Mesenchymal stem cell (in vitro differentiated cells and primary cell): ENCODE data around the gene FRMPD4. TPM values are rescaled to one million over a fixed set of nuclear protein-coding genes. Genes with fewer than 3 reads are reported as not detected.

Source experiments
- DNase-seq: peaks from one replicate; pipeline ENCODE4 v3.0.0-alpha.2; 2013
- H2AFZ ChIP-seq: one replicate; pipeline ENCODE4 v1.6.1; 2013; ENCODE audit warnings: low read depth, mild to moderate bottlenecking, control low read depth, inconsistent platforms, low read length, moderate library complexity
- H2AK5ac ChIP-seq: 2 replicates; pipeline ENCODE4 v1.6.1; 2013; ENCODE audit warnings: low read length, moderate library complexity, mild to moderate bottlenecking, inconsistent platforms; ENCODE audit not compliant: severe bottlenecking
- H2BK120ac ChIP-seq: one replicate; pipeline ENCODE4 v1.6.1; 2013; ENCODE audit warnings: low read depth, mild to moderate bottlenecking, inconsistent platforms, low read length, moderate library complexity
- H2BK12ac ChIP-seq, 2 experiments: one replicate each; pipeline ENCODE4 v1.6.1; 2013; ENCODE audit warnings: inconsistent platforms in 2 of 2, low read length in 2 of 2, mild to moderate bottlenecking in 2 of 2, moderate library complexity in 2 of 2, control low read depth in 1 of 2
- H2BK15ac ChIP-seq: one replicate; pipeline ENCODE4 v1.6.1; 2013; ENCODE audit warnings: mild to moderate bottlenecking, low read depth, inconsistent platforms; ENCODE audit not compliant: poor library complexity, severe bottlenecking
- H2BK5ac ChIP-seq: 2 replicates; pipeline ENCODE4 v1.6.1; 2013; ENCODE audit warnings: low read depth, mild to moderate bottlenecking, low read length, control low read depth, inconsistent platforms; ENCODE audit not compliant: poor library complexity, severe bottlenecking
- H3K14ac ChIP-seq, 2 experiments: one replicate each; pipeline ENCODE4 v1.6.1; 2013; ENCODE audit warnings: inconsistent platforms in 2 of 2, low read length in 2 of 2, control low read depth in 1 of 2, mild to moderate bottlenecking in 1 of 2, moderate library complexity in 1 of 2
- H3K18ac ChIP-seq, 2 experiments: one replicate each; pipeline ENCODE4 v1.6.1; 2013; ENCODE audit warnings: inconsistent platforms in 2 of 2, low read length in 2 of 2, control low read depth in 1 of 2, low read depth in 1 of 2, mild to moderate bottlenecking in 1 of 2
- H3K23ac ChIP-seq, 2 experiments: one replicate each; pipeline ENCODE4 v1.6.1; 2013; ENCODE audit warnings: inconsistent platforms in 2 of 2, low read length in 2 of 2, mild to moderate bottlenecking in 2 of 2, moderate library complexity in 2 of 2, control low read depth in 1 of 2
- H3K27ac ChIP-seq: 2 replicates; pipeline ENCODE4 v1.5.1; 2013; ENCODE audit warnings: mild to moderate bottlenecking, moderate library complexity, low read length, control low read depth, inconsistent platforms; ENCODE audit not compliant: poor library complexity, severe bottlenecking
- H3K27me3 ChIP-seq, 2 experiments: 2 replicates each; pipeline versions ENCODE4 v1.6.1 to v1.7.0; 2013; ENCODE audit warnings: low read length in 2 of 2, mild to moderate bottlenecking in 2 of 2, moderate library complexity in 2 of 2, control low read depth in 1 of 2, inconsistent platforms in 1 of 2; ENCODE audit not compliant: control insufficient read depth in 1 of 2, insufficient read depth in 1 of 2
- H3K36me3 ChIP-seq, 2 experiments: 2 replicates each; pipeline versions ENCODE4 v1.6.1 to v1.7.0; 2013; ENCODE audit warnings: low read length in 2 of 2, control low read depth in 1 of 2, inconsistent platforms in 1 of 2, low read depth in 1 of 2, mild to moderate bottlenecking in 1 of 2; ENCODE audit not compliant: insufficient read depth in 2 of 2, control insufficient read depth in 1 of 2
- H3K4ac ChIP-seq, 2 experiments: one replicate each; pipeline ENCODE4 v1.6.1; 2013; ENCODE audit warnings: inconsistent platforms in 2 of 2, low read length in 2 of 2, mild to moderate bottlenecking in 2 of 2, moderate library complexity in 2 of 2, control low read depth in 1 of 2, low read depth in 1 of 2
- H3K4me1 ChIP-seq: 2 replicates; pipeline ENCODE4 v1.6.1; 2013; ENCODE audit warnings: low read depth, low read length, control low read depth; ENCODE audit not compliant: control insufficient read depth, insufficient read depth
- H3K4me2 ChIP-seq: 2 replicates; pipeline ENCODE4 v1.6.1; 2013; ENCODE audit warnings: low read length, mild to moderate bottlenecking, inconsistent platforms; ENCODE audit not compliant: poor library complexity, severe bottlenecking
- H3K4me3 ChIP-seq, 2 experiments: 2 replicates each; pipeline versions ENCODE4 v1.5.1 to v1.7.0; 2013; ENCODE audit warnings: low read length in 2 of 2, mild to moderate bottlenecking in 2 of 2, control low read depth in 1 of 2, low read depth in 1 of 2; ENCODE audit not compliant: insufficient read depth in 1 of 2
- H3K79me1 ChIP-seq: replicated peaks from 2 replicates; pipeline ENCODE4 v1.6.1; 2013; ENCODE audit warnings: mild to moderate bottlenecking, control low read depth, low read length, inconsistent platforms; ENCODE audit not compliant: poor library complexity, severe bottlenecking
- H3K9ac ChIP-seq: 2 replicates; pipeline ENCODE4 v1.7.0; 2013; ENCODE audit warnings: mild to moderate bottlenecking, low read length, moderate library complexity
- H3K9me3 ChIP-seq: 2 replicates; pipeline ENCODE4 v1.7.0; 2013; ENCODE audit warnings: mild to moderate bottlenecking, low read length; ENCODE audit not compliant: control insufficient read depth
- H4K8ac ChIP-seq: one replicate; pipeline ENCODE4 v1.6.1; 2013; ENCODE audit warnings: inconsistent platforms, mild to moderate bottlenecking, low read length, moderate library complexity
- H4K91ac ChIP-seq: one replicate; pipeline ENCODE4 v1.6.1; 2013; ENCODE audit warnings: mild to moderate bottlenecking, low read length, inconsistent platforms
- WGBS: methylation state at CpG from one replicate; pipeline ENCODE4 v1.1.7; 2013; ENCODE audit warnings: mixed read lengths; 5-methylcytosine and 5-hydroxymethylcytosine counted together
- polyA plus RNA-seq, 2 experiments: library from polyadenylated mRNA; stranded (reverse); fragments of 200-250 nt; gene quantifications; one replicate each; pipeline ENCODE4 v1.2.3, GENCODE V29; 2013

Gene FRMPD4
- polyA plus RNA-seq (2013, experiment 1 of 2): 0.03 TPM
- polyA plus RNA-seq (2013, experiment 2 of 2): 0.04 TPM

- H3K79me1 ChIP-seq: no peaks in the 10 kb centered on the region
Observed at GRCh38 chrX:12138361-12139313, at the start of gene FRMPD4. Gene FRMPD4 (plus strand): TSS chrX:12138473. CDS start chrX:12138972, 499 bp downstream.

GRCh38 chrX:12089740-12090139, 48.5 kb upstream of the FRMPD4 start:
- no peaks in the 10 kb centered on the region for H3K9me3 ChIP-seq
- H2BK120ac ChIP-seq: no peak overlapping the region
- H2AK5ac ChIP-seq: no peak overlapping the region
- peaks cover 0 to 2% of the 10 kb centered on the region in 2 experiments for H3K27me3 ChIP-seq
- no peak overlapping the region for H3K14ac ChIP-seq
- H3K9ac ChIP-seq: no peak overlapping the region
- H2BK5ac ChIP-seq: no peak overlapping the region
- H3K4me2 ChIP-seq: no peak overlapping the region
- 60% methylated on average over 1 of the region's 1 CpG for WGBS
- H3K4ac ChIP-seq: no peak overlapping the region
- H2AFZ ChIP-seq: no peak overlapping the region
- H3K4me1 ChIP-seq: no peaks in the 10 kb centered on the region
- no peaks in the 10 kb centered on the region for H3K36me3 ChIP-seq
- H2BK15ac ChIP-seq: no peak overlapping the region
- H4K8ac ChIP-seq: no peak overlapping the region
- no peak overlapping the region for H3K23ac ChIP-seq
- H2BK12ac ChIP-seq: no peak overlapping the region
- H3K79me1 ChIP-seq: no peaks in the 10 kb centered on the region
- H3K27ac ChIP-seq: no peak overlapping the region
- no peak overlapping the region for H3K4me3 ChIP-seq
- DNase-seq: no peak
- no peak overlapping the region for H3K18ac ChIP-seq
- no peak overlapping the region for H4K91ac ChIP-seq

More at GRCh38 chrX:12138361-12139313, at the start of gene FRMPD4:
- peak within 1 kb of the TSS; percentile 51 for H3K9ac ChIP-seq
- peaks cover 10% of the 10 kb centered on the region for H3K4me1 ChIP-seq
- H2BK5ac ChIP-seq: no peak within 1 kb of the TSS
- H2BK15ac ChIP-seq: no peak within 1 kb of the TSS
- no peak within 1 kb of the TSS for H2AK5ac ChIP-seq
- H3K4me3 ChIP-seq: peak within 1 kb of the TSS; percentile 54 to 79
- H3K4me2 ChIP-seq: peak within 1 kb of the TSS; percentile 88
- H2AFZ ChIP-seq: no peak within 1 kb of the TSS
- H3K27me3 ChIP-seq: peaks cover 36 to 38% of the 10 kb centered on the region in 2 experiments
- no peaks in the 10 kb centered on the region for H3K9me3 ChIP-seq
- no peak within 1 kb of the TSS for H2BK120ac ChIP-seq
- no peak within 1 kb of the TSS for H3K14ac ChIP-seq
- no peak within 1 kb of the TSS for H3K23ac ChIP-seq
- H4K91ac ChIP-seq: no peak within 1 kb of the TSS
- no peak for DNase-seq
- H3K18ac ChIP-seq: no peak within 1 kb of the TSS
- H2BK12ac ChIP-seq: no peak within 1 kb of the TSS
- WGBS: under 1% methylated on average over 24 of the region's 80 CpGs
- no peak within 1 kb of the TSS for H3K27ac ChIP-seq
- no peaks in the 10 kb centered on the region for H3K36me3 ChIP-seq
- H4K8ac ChIP-seq: no peak within 1 kb of the TSS
- H3K4ac ChIP-seq: no peak within 1 kb of the TSS

GRCh38 chrX:12113321-12113720, 25.0 kb upstream of the FRMPD4 start:
- Histone ChIP-seq H3K14ac (no peak overlapping the region), H3K23ac (no peak overlapping the region), H2BK15ac (no peak overlapping the region), H3K4me2 (no peak overlapping the region), H3K79me1 (no peaks in the 10 kb centered on the region), H3K9ac (no peak overlapping the region), H3K27ac (no peak overlapping the region), H2BK5ac (no peak overlapping the region), H3K27me3 (no peaks in the 10 kb centered on the region), H2BK120ac (no peak overlapping the region), H2BK12ac (no peak overlapping the region), H3K9me3 (no peaks in the 10 kb centered on the region), H3K36me3 (no peaks in the 10 kb centered on the region), H3K4me1 (no peaks in the 10 kb centered on the region), H2AK5ac (no peak overlapping the region), H4K91ac (no peak overlapping the region), H3K4me3 (no peak overlapping the region), H2AFZ (no peak overlapping the region), H4K8ac (no peak overlapping the region), H3K4ac (no peak overlapping the region), H3K18ac (no peak overlapping the region)
- DNase-seq: no peak
- no CpG with 5 or more reads among the region's 2 CpGs for WGBS

GRCh38 chrX:12115377-12115776, 22.9 kb upstream of the FRMPD4 start:
- Histone ChIP-seq H3K27me3 (no peaks in the 10 kb centered on the region), H2AFZ (no peak overlapping the region), H3K9ac (no peak overlapping the region), H3K4me1 (no peaks in the 10 kb centered on the region), H2BK5ac (no peak overlapping the region), H4K91ac (no peak overlapping the region), H3K36me3 (no peaks in the 10 kb centered on the region), H2AK5ac (no peak overlapping the region), H3K14ac (no peak overlapping the region), H3K18ac (no peak overlapping the region), H2BK120ac (no peak overlapping the region), H3K4me2 (no peak overlapping the region), H3K23ac (no peak overlapping the region), H3K27ac (no peak overlapping the region), H3K9me3 (no peaks in the 10 kb centered on the region), H3K4me3 (no peak overlapping the region), H3K79me1 (no peaks in the 10 kb centered on the region), H4K8ac (no peak overlapping the region), H2BK12ac (no peak overlapping the region), H3K4ac (no peak overlapping the region), H2BK15ac (no peak overlapping the region)
- WGBS: 56% methylated on average over 1 of the region's 2 CpGs
- peak; percentile 1 for DNase-seq
